Calu3 (cell line): Measurements from ENCODE around the gene WASHC3. TPM values are rescaled to one million over a fixed set of nuclear protein-coding genes. Genes with fewer than 3 reads are reported as not detected.
A peak's percentile ranks its signal among the peaks of the same experiment; 100 is the strongest.

ENCODE experiments used
- BruUV-seq: library from RNA; stranded (reverse); fragments of 400-500 nt; replicated peaks from 2 replicates; lab custom pipeline; 2021; lab: Mats Ljungman, UMichigan
- CTCF ChIA-PET: fragments of 300-600 bp; sonication (Branson Sonifier 250); formaldehyde crosslinking; loops from one replicate; lab custom pipeline; 2022; ENCODE audit warnings: antibody characterized with exemption; lab: Charles Lee
- DNase-seq: peaks from one replicate; pipeline ENCODE4 v3.0.0; 2022
- H3K27ac Mint-ChIP-seq: one replicate; pipeline ENCODE4 v1.8.0; 2022; ENCODE audit warnings: mixed read lengths; ENCODE audit not compliant: unreplicated experiment
- H3K27me3 Mint-ChIP-seq: one replicate; pipeline ENCODE4 v1.8.0; 2022; ENCODE audit warnings: mixed read lengths; ENCODE audit not compliant: unreplicated experiment
- H3K36me3 Mint-ChIP-seq: one replicate; pipeline ENCODE4 v1.8.0; 2022; ENCODE audit warnings: mild to moderate bottlenecking, moderate library complexity, mixed read lengths; ENCODE audit not compliant: insufficient read depth, unreplicated experiment
- H3K4me1 Mint-ChIP-seq: one replicate; pipeline ENCODE4 v1.8.0; 2022; ENCODE audit warnings: mild to moderate bottlenecking, low read depth, mixed read lengths; ENCODE audit not compliant: unreplicated experiment
- H3K4me3 Mint-ChIP-seq: one replicate; pipeline ENCODE4 v1.8.0; 2022; ENCODE audit warnings: mild to moderate bottlenecking, low read depth, moderate library complexity, mixed read lengths; ENCODE audit not compliant: unreplicated experiment
- H3K9me3 Mint-ChIP-seq: one replicate; pipeline ENCODE4 v1.8.0; 2022; ENCODE audit warnings: low read depth, mixed read lengths; ENCODE audit not compliant: unreplicated experiment
- intact Hi-C: fragments of 100-400 bp; cut with micrococcal nuclease; formaldehyde crosslinking; loops from one replicate; pipeline ENCODE4 v1.10.0; 2022; ENCODE audit not compliant: unreplicated experiment
- total RNA-seq: library from RNA; stranded (reverse); gene quantifications from 2 replicates; pipeline ENCODE4 v1.2.3, GENCODE V29; 2022
- TF ChIP-seq, protein P1 (sequence below): fragments of 200-600 bp; IDR thresholded peaks from one replicate; pipeline ENCODE4 v1.8.0; 2022; ENCODE audit warnings: antibody characterized with exemption; ENCODE audit not compliant: unreplicated experiment

WASHC3 gene
- total RNA-seq, 1 experiment from 2014 or later, result 36.0 TPM

DNA sequence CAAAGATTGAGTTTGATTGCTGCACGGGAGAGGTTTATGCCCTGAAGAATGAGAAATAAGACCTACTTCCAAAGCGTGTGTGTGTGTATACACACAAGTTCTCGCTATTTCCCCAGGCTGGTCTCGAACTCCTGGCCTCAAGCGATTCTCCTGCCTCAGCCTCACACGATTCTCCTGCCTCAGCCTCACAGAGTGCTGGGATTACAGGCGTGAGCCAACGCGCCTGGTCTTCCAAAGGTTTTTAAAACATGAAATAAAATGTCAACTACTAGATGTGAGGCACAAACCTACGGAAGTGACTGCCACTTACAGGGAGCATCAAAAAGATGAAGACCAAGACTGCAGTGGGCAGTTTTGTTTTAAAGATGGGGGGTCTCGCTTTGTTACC, 622 bp upstream of the WASHC3 start:
- CTCF ChIA-PET, result interaction anchor here (0.9 to 1.3 kb wide), 3 partner anchors 13 to 232 kb away, joined by 3 to 6 read pairs (median 3); partner anchors contain the start of gene GNPTAB
- H3K27me3 Mint-ChIP-seq, result no peaks in the 10 kb centered on the region
- H3K36me3 Mint-ChIP-seq, result peaks cover 22% of the 10 kb centered on the region
- no TSS peak for BruUV-seq
- intact Hi-C loops, result loop anchor here (10.0 kb wide), 1 partner anchor 288 kb away; no protein-coding TSS in a partner anchor
- H3K4me3 Mint-ChIP-seq, result peak overlapping the region; percentile 90
- TF ChIP-seq, protein P1, sequence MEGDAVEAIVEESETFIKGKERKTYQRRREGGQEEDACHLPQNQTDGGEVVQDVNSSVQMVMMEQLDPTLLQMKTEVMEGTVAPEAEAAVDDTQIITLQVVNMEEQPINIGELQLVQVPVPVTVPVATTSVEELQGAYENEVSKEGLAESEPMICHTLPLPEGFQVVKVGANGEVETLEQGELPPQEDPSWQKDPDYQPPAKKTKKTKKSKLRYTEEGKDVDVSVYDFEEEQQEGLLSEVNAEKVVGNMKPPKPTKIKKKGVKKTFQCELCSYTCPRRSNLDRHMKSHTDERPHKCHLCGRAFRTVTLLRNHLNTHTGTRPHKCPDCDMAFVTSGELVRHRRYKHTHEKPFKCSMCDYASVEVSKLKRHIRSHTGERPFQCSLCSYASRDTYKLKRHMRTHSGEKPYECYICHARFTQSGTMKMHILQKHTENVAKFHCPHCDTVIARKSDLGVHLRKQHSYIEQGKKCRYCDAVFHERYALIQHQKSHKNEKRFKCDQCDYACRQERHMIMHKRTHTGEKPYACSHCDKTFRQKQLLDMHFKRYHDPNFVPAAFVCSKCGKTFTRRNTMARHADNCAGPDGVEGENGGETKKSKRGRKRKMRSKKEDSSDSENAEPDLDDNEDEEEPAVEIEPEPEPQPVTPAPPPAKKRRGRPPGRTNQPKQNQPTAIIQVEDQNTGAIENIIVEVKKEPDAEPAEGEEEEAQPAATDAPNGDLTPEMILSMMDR, result no peak
- H3K9me3 Mint-ChIP-seq, result no peaks in the 10 kb centered on the region
- peaks cover 8% of the 10 kb centered on the region for H3K4me1 Mint-ChIP-seq
- peak overlapping the region; percentile 71 for H3K27ac Mint-ChIP-seq
- DNase-seq, result no peak

DNA sequence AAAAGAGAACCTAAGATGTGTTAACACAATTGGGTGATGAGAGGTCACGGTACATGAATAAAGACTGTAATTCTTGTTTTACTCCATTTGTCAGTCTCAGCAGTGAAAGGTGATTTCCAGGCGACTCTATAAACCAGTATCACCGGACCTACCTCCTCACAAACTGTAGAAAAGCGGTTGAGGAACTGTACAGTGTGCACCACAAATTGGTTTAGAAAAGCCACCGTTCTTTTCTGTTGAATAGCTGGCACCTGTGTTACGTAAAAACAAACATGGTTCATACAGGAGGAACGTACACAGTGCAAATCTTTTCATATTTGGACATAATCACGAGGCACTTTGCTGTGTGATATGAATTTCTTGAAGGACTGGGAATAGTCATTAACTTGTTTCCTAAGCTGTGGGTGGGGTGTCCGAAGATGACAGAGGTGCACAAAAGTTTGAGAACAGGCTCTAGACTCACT, 663 bp downstream of the WASHC3 start:
- no peak for DNase-seq
- intact Hi-C loops, result loop anchor here (1.0 to 10.0 kb wide), 2 partner anchors 121 to 286 kb away; no protein-coding TSS in a partner anchor
- no peaks in the 10 kb centered on the region for H3K27me3 Mint-ChIP-seq
- no peaks in the 10 kb centered on the region for H3K9me3 Mint-ChIP-seq
- TF ChIP-seq, protein P1, result no peak
- H3K27ac Mint-ChIP-seq, result peak overlapping the region; percentile 71
- H3K4me3 Mint-ChIP-seq, result peak overlapping the region; percentile 90
- peaks cover 8% of the 10 kb centered on the region for H3K4me1 Mint-ChIP-seq
- BruUV-seq, result no TSS peak
- CTCF ChIA-PET, result interaction anchor here (1.3 kb wide), 1 partner anchor 230 kb away, joined by 6 read pairs; the partner anchor contains the start of gene GNPTAB
- peaks cover 22% of the 10 kb centered on the region for H3K36me3 Mint-ChIP-seq

DNA sequence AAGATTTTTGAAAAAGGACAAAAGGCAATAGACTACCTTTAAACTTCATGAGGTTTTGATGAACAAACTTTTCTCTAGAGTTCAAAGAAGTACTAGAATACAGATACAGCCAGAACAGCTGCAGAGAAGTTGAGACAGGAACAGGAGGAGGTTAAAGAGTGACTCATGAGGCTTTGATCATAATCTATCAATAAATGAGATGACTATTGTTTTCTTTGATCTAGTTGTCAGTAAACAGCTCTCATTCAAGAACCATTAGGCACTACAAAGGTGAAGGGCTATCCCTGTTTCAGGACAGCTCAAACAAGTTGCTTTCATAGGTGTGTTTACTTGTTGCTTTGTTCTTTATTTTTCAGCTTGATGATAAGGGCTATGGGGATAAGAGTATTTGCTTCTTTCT, 2.4 kb downstream of the WASHC3 start:
- CTCF ChIA-PET, result no interaction called here
- intact Hi-C loops, result no loop called here
- H3K4me3 Mint-ChIP-seq, result no peak overlapping the region
- DNase-seq, result no peak
- no peak overlapping the region for H3K27ac Mint-ChIP-seq
- H3K36me3 Mint-ChIP-seq, result peaks cover 22% of the 10 kb centered on the region
- no peaks in the 10 kb centered on the region for H3K9me3 Mint-ChIP-seq
- no TSS peak for BruUV-seq
- no peaks in the 10 kb centered on the region for H3K27me3 Mint-ChIP-seq
- TF ChIP-seq, protein P1, result no peak
- H3K4me1 Mint-ChIP-seq, result peaks cover 8% of the 10 kb centered on the region

DNA sequence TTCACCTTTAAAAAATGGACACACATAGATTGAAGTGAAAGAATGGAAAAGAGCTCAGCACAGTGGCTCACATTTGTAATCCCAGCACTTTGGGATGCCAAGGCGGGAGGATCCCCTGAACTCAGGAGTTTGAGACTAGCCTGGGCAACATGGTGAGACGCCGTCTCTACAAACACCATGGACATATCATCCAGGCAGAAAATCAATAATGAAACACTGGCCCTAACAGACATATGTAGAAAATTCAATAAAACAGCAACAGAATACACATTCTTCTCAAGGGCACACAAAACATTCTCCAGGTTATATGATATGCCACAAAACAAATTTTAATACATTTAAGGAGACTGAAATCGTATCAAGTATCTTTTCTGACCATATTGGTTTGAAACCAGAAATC, 7.4 kb downstream of the WASHC3 start:
- Mint-ChIP-seq H3K4me1 (no peaks in the 10 kb centered on the region), H3K27ac (no peak overlapping the region), H3K36me3 (no peaks in the 10 kb centered on the region), H3K27me3 (no peaks in the 10 kb centered on the region), H3K9me3 (no peaks in the 10 kb centered on the region), H3K4me3 (no peak overlapping the region)
- BruUV-seq, result no TSS peak
- no peak for DNase-seq
- intact Hi-C loops, result no loop called here
- TF ChIP-seq, protein P1, result no peak
- CTCF ChIA-PET, result no interaction called here
